Liver (tissue), 9 donors: ENCODE results near the gene KCNMA1. TPM values are rescaled to one million over a fixed set of nuclear protein-coding genes. Genes with fewer than 3 reads are reported as not detected.

ENCODE experiments used
- DNase-seq: peaks from one replicate; pipeline ENCODE4 v3.0.0-alpha.2; 2017; ENCODE audit warnings: low spot score
- H3K27ac ChIP-seq, 2 donors: one replicate each; pipeline ENCODE4 v1.7.0; 2013; ENCODE audit warnings: inconsistent platforms in 2 of 2, low read length in 2 of 2, control low read depth in 1 of 2, low read depth in 1 of 2, mild to moderate bottlenecking in 1 of 2
- H3K27me3 ChIP-seq, 4 donors: one replicate each; pipeline versions ENCODE4 v1.6.1 to v1.7.0; 2013; ENCODE audit warnings: low read length in 3 of 4, inconsistent platforms in 1 of 4, mild to moderate bottlenecking in 1 of 4, moderate library complexity in 1 of 4; ENCODE audit not compliant: control insufficient read depth in 4 of 4, insufficient read depth in 4 of 4
- H3K36me3 ChIP-seq, 4 donors: one replicate each; pipeline versions ENCODE4 v1.6.1 to v1.7.0; 2013; ENCODE audit warnings: low read length in 3 of 4, mild to moderate bottlenecking in 3 of 4, low read depth in 1 of 4, moderate library complexity in 1 of 4; ENCODE audit not compliant: control insufficient read depth in 4 of 4, insufficient read depth in 3 of 4
- H3K4me1 ChIP-seq, 4 donors: one replicate each; pipeline versions ENCODE4 v1.6.1 to v1.7.0; 2013; ENCODE audit warnings: low read length in 3 of 4, mild to moderate bottlenecking in 3 of 4, moderate library complexity in 1 of 4; ENCODE audit not compliant: control insufficient read depth in 4 of 4, insufficient read depth in 4 of 4
- H3K4me3 ChIP-seq, 3 donors: one replicate each; pipeline versions ENCODE4 v1.6.1 to v1.7.0; 2013; ENCODE audit warnings: low read length in 3 of 3, control low read depth in 1 of 3, low read depth in 1 of 3, mild to moderate bottlenecking in 1 of 3
- H3K9ac ChIP-seq, 2 donors: one replicate each; pipeline ENCODE4 v1.7.0; 2013; ENCODE audit warnings: low read length in 2 of 2, mild to moderate bottlenecking in 2 of 2, moderate library complexity in 2 of 2, control low read depth in 1 of 2, low read depth in 1 of 2
- H3K9me3 ChIP-seq, 4 donors: one replicate each; pipeline versions ENCODE4 v1.6.1 to v1.7.0; 2013; ENCODE audit warnings: low read length in 3 of 4; ENCODE audit not compliant: control insufficient read depth in 4 of 4
- EGR1 ChIP-seq, 2 donors: IDR thresholded peaks; 2 replicates each; pipeline ENCODE4 v1.6.1; 2016 to 2018; ENCODE audit warnings: antibody characterized with exemption in 2 of 2, low read depth in 2 of 2
- FOXA1 ChIP-seq: IDR thresholded peaks from 2 replicates; pipeline ENCODE4 v1.6.1; 2016; ENCODE audit warnings: antibody characterized with exemption
- FOXA2 ChIP-seq: IDR thresholded peaks from 2 replicates; pipeline ENCODE4 v1.6.1; 2016; ENCODE audit warnings: antibody characterized with exemption
- GABPA ChIP-seq, 2 donors: IDR thresholded peaks in 1 of 2; conservative IDR thresholded peaks in 1 of 2; 2 replicates each; pipeline ENCODE4 v1.6.1; 2016; ENCODE audit warnings: antibody characterized with exemption in 2 of 2, mild to moderate bottlenecking in 1 of 2, moderate library complexity in 1 of 2
- HNF4A ChIP-seq, 2 donors: conservative IDR thresholded peaks; 2 replicates each; pipeline ENCODE4 v1.6.1; 2016; ENCODE audit warnings: antibody characterized with exemption in 2 of 2, mild to moderate bottlenecking in 2 of 2
- HNF4G ChIP-seq: IDR thresholded peaks from 2 replicates; pipeline ENCODE4 v1.6.1; 2016; ENCODE audit warnings: antibody characterized with exemption
- JUND ChIP-seq, 2 donors: IDR thresholded peaks; 2 replicates each; pipeline ENCODE4 v1.6.1; 2016; ENCODE audit warnings: antibody characterized with exemption in 2 of 2
- NR2F2 ChIP-seq: IDR thresholded peaks from 2 replicates; pipeline ENCODE4 v1.6.1; 2016; ENCODE audit warnings: antibody characterized with exemption
- RAD21 ChIP-seq, 2 donors: IDR thresholded peaks; 2 replicates each; pipeline ENCODE4 v1.6.1; 2016; ENCODE audit warnings: antibody characterized with exemption in 2 of 2, mild to moderate bottlenecking in 2 of 2
- RXRA ChIP-seq, 2 donors: IDR thresholded peaks; 2 replicates each; pipeline ENCODE4 v1.6.1; 2017 to 2018; ENCODE audit warnings: antibody characterized with exemption in 2 of 2, mild to moderate bottlenecking in 1 of 2
- SP1 ChIP-seq: IDR thresholded peaks from 2 replicates; pipeline ENCODE4 v1.6.1; 2018; ENCODE audit warnings: antibody characterized with exemption, mild to moderate bottlenecking
- YY1 ChIP-seq: IDR thresholded peaks from 2 replicates; pipeline ENCODE4 v1.6.1; 2016; ENCODE audit warnings: antibody characterized with exemption, mild to moderate bottlenecking
- WGBS: extraction: QIAGEN DNeasy Blood & Tissue Kit; methylation state at CpG from one replicate; pipeline ENCODE4 v1.1.7; 2013; 5-methylcytosine and 5-hydroxymethylcytosine counted together
- polyA plus RNA-seq, 2 donors: library from polyadenylated mRNA; stranded (reverse) in 1 of 2; unstranded in 1 of 2; fragments of 200-250 nt in 1 of 2; fragments of >200 nt in 1 of 2; fragmentation: Nextera tagmentation in 1 of 2; extraction: Ambion mirVana in 1 of 2; gene quantifications; one replicate each; pipeline versions ENCODE4 v1.2.1 to v1.2.3, GENCODE V29; 2013 to 2015
- total RNA-seq, 2 donors: library from RNA; depleted of rRNA; stranded (reverse); fragments of >200 nt; gene quantifications; one replicate each; pipeline ENCODE4 v1.2.3, GENCODE V29; 2014
- TF ChIP-seq, protein P1 (sequence below): IDR thresholded peaks from 2 replicates; pipeline ENCODE4 v1.6.1; 2016; ENCODE audit warnings: antibody characterized with exemption
- TF ChIP-seq, protein P2 (sequence below): IDR thresholded peaks from 2 replicates; pipeline ENCODE4 v1.6.1; 2016; ENCODE audit warnings: antibody characterized with exemption, mild to moderate bottlenecking
- TF ChIP-seq, protein P3 (sequence below): IDR thresholded peaks from 2 replicates; pipeline ENCODE4 v1.6.1; 2016; ENCODE audit warnings: antibody characterized with exemption
- TF ChIP-seq, protein P4 (sequence below): fragments of 150-350 bp; IDR thresholded peaks from 2 replicates; pipeline ENCODE4 v1.5.1; 2017; ENCODE audit warnings: improper control_type of control experiment, low read depth, low read length; ENCODE audit not compliant: missing input control
- donor health status: healthy.
- donor health status: healthy.
- donor health status: healthy.
- donor health status: healthy.
- donor health status: healthy.

The KCNMA1 gene
- total and polyA plus RNA-seq, 4 donors, result 2.5 to 9.7 (median 4.7) TPM

DNA sequence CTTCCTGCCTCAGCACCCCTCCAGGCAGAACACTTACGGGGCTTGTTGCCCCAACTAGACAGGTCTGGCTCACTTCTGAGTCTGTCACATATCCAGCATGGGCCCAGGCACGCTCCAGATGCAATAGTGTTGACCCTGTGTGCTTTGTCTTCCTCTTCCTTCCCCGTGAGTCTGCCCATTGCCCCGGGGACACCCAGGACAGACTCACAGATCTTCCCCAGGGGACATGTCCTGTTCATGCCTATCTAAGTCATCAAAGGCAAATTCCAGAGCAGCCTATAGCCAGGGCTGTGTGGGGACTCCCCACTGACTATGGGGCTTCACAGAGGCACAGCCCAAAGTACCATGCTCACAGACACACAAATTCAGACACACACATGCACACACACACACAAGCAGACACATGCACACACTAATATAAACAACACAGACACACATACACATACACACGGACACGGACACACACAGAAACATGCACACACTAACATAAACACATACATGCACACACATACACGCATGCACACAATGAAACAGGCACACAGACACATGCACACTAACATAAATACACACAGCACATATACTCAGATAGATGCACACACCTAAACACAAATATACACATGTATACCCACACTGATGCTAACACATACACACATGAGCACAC lies 175.8 kb downstream of the KCNMA1 start:
- no peaks in the 10 kb centered on the region for H3K4me1 ChIP-seq
- 87% methylated on average over 7 of the region's 7 CpGs for WGBS
- no peak overlapping the region for H3K4me3 ChIP-seq
- TF ChIP-seq, protein P1, sequence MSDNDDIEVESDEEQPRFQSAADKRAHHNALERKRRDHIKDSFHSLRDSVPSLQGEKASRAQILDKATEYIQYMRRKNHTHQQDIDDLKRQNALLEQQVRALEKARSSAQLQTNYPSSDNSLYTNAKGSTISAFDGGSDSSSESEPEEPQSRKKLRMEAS, result no peak
- TF ChIP-seq, protein P2, sequence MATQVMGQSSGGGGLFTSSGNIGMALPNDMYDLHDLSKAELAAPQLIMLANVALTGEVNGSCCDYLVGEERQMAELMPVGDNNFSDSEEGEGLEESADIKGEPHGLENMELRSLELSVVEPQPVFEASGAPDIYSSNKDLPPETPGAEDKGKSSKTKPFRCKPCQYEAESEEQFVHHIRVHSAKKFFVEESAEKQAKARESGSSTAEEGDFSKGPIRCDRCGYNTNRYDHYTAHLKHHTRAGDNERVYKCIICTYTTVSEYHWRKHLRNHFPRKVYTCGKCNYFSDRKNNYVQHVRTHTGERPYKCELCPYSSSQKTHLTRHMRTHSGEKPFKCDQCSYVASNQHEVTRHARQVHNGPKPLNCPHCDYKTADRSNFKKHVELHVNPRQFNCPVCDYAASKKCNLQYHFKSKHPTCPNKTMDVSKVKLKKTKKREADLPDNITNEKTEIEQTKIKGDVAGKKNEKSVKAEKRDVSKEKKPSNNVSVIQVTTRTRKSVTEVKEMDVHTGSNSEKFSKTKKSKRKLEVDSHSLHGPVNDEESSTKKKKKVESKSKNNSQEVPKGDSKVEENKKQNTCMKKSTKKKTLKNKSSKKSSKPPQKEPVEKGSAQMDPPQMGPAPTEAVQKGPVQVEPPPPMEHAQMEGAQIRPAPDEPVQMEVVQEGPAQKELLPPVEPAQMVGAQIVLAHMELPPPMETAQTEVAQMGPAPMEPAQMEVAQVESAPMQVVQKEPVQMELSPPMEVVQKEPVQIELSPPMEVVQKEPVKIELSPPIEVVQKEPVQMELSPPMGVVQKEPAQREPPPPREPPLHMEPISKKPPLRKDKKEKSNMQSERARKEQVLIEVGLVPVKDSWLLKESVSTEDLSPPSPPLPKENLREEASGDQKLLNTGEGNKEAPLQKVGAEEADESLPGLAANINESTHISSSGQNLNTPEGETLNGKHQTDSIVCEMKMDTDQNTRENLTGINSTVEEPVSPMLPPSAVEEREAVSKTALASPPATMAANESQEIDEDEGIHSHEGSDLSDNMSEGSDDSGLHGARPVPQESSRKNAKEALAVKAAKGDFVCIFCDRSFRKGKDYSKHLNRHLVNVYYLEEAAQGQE, result no peak
- TF ChIP-seq, protein P3, sequence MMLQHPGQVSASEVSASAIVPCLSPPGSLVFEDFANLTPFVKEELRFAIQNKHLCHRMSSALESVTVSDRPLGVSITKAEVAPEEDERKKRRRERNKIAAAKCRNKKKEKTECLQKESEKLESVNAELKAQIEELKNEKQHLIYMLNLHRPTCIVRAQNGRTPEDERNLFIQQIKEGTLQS, result no peak
- no peak for TF ChIP-seq HNF4G
- TF ChIP-seq EGR1 (IDR thresholded peaks at IDR 0.05; ENCODE audit: low read depth in 2 of 2), result no peak
- no peak for TF ChIP-seq FOXA1
- no peak for TF ChIP-seq SP1
- TF ChIP-seq NR2F2, result no peak
- TF ChIP-seq GABPA (IDR thresholded peaks at IDR 0.05 in 1 of 2, conservative IDR thresholded peaks at IDR 0.05 in 1 of 2), result no peak
- TF ChIP-seq HNF4A (conservative IDR thresholded peaks at IDR 0.05), result no peak
- TF ChIP-seq FOXA2, result no peak
- TF ChIP-seq, protein P4, sequence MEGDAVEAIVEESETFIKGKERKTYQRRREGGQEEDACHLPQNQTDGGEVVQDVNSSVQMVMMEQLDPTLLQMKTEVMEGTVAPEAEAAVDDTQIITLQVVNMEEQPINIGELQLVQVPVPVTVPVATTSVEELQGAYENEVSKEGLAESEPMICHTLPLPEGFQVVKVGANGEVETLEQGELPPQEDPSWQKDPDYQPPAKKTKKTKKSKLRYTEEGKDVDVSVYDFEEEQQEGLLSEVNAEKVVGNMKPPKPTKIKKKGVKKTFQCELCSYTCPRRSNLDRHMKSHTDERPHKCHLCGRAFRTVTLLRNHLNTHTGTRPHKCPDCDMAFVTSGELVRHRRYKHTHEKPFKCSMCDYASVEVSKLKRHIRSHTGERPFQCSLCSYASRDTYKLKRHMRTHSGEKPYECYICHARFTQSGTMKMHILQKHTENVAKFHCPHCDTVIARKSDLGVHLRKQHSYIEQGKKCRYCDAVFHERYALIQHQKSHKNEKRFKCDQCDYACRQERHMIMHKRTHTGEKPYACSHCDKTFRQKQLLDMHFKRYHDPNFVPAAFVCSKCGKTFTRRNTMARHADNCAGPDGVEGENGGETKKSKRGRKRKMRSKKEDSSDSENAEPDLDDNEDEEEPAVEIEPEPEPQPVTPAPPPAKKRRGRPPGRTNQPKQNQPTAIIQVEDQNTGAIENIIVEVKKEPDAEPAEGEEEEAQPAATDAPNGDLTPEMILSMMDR, result no peak
- TF ChIP-seq JUND (IDR thresholded peaks at IDR 0.05), result no peak
- no peak for TF ChIP-seq RXRA (IDR thresholded peaks at IDR 0.05)
- no peak for TF ChIP-seq RAD21 (IDR thresholded peaks at IDR 0.05)
- TF ChIP-seq YY1, result no peak
- H3K27ac ChIP-seq, result no peak overlapping the region
- H3K9ac ChIP-seq, result no peak overlapping the region
- no peaks in the 10 kb centered on the region for H3K9me3 ChIP-seq
- no peak for DNase-seq
- H3K36me3 ChIP-seq, result no peaks in the 10 kb centered on the region
- no peaks in the 10 kb centered on the region for H3K27me3 ChIP-seq

DNA sequence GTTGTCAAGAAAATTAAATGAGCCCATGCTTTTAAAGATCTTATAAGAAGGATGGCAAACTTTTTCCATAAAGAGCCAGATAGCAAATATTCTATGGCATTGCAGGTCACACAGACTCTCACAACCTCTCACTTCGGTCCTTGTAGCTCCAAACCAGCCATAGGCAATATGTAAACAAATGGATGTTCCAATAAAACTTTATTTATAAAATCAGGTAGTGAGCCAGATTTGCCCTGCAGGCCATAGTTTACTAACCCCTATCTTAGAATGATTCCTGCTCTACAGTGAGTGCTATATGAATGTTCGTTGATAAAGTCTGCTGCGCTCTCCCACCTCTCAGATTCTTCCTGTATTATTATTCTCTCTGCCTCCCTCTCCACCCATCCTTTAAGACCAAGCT lies 177.7 kb downstream of the KCNMA1 start:
- Histone ChIP-seq H3K4me3 (no peak overlapping the region), H3K27ac (no peak overlapping the region), H3K27me3 (no peaks in the 10 kb centered on the region), H3K36me3 (no peaks in the 10 kb centered on the region), H3K4me1 (no peaks in the 10 kb centered on the region), H3K9ac (no peak overlapping the region), H3K9me3 (no peaks in the 10 kb centered on the region)
- WGBS, result 99% methylated on average over 3 of the region's 3 CpGs
- no peak for DNase-seq
- TF ChIP-seq YY1 (no peak), GABPA (IDR thresholded peaks at IDR 0.05 in 1 of 2, conservative IDR thresholded peaks at IDR 0.05 in 1 of 2) (no peak), HNF4G (no peak), RAD21 (IDR thresholded peaks at IDR 0.05) (no peak), SP1 (no peak), NR2F2 (no peak), FOXA2 (no peak)
- TF ChIP-seq, protein P4, result no peak
- TF ChIP-seq, protein P3, result no peak
- TF ChIP-seq, protein P2, result no peak
- TF ChIP-seq, protein P1, result no peak
